Measurements from ENCODE around the gene TGFB1. TPM values are rescaled to one million over a fixed set of nuclear protein-coding genes. Genes with fewer than 3 reads are reported as not detected.

TGFB1 gene
- total and polyA plus RNA-seq, 2 of the 13 experiments (the other 11 are each of a cell fraction or from before 2014, with no cell fraction given) = 4.1 to 5.4 TPM

DNA sequence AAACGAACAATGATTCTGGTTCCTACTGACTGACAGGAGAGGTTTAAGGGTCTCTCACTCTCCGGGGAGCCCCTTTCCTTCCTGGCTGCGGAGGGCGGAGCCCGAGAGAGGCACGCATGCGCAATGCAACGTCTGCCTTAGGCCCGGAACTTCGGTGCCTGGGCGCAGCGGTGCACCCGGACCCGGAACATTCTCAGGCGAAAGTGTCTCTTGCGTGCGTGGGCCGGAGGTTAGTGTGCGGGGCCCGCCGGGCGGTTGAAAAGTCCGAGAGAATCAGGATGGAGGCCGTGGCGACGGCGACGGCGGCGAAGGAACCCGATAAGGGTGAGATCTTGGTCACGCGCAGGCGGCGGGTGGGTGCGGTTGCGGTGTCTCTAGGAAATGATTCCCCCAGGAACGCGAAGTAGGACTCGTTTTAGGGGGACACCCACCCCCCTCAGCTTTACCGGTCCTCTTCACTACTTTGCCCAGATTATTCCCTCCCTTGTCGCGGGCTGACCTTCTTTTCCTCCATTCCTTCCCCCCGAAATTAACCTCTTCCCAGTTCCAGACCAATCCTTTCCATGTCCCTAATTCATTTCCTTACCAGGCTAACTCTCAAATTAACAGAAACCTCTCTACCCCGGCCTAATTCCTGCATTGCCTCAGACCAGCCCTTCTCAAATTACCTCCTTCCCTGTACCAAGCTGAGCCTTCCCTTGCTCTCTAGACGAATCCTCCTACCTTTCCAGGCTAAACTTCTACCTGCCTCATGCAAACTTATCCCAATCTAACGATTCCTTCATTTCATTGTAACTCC, 43.5 kb downstream of the TGFB1 start, which contains the start of gene CCDC97 (continued):
- TF ChIP-seq ZNF792 (CRISPR knock-in tag; IDR thresholded peaks at IDR 0.05) = peak; percentile 32; the same call in 1 of the 2 replicates
- TF ChIP-seq, protein P1, sequence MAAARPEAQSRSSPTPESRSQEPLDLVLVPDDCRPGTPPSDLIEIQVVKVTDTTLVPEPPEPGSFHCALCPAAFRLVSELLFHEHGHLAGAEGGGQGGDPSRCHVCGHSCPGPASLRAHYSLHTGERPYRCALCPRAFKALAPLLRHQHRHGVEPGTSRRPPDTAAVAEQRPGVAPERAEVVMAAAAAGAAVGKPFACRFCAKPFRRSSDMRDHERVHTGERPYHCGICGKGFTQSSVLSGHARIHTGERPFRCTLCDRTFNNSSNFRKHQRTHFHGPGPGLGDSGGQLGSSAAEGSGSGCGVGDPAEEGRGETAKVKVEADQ (CRISPR knock-in tag; IDR thresholded peaks at IDR 0.05; ENCODE audit: borderline replicate concordance) = 0 out of 2 replicates have a peak, but pooled peaks have one; percentile 67
- TF ChIP-seq, protein P2, sequence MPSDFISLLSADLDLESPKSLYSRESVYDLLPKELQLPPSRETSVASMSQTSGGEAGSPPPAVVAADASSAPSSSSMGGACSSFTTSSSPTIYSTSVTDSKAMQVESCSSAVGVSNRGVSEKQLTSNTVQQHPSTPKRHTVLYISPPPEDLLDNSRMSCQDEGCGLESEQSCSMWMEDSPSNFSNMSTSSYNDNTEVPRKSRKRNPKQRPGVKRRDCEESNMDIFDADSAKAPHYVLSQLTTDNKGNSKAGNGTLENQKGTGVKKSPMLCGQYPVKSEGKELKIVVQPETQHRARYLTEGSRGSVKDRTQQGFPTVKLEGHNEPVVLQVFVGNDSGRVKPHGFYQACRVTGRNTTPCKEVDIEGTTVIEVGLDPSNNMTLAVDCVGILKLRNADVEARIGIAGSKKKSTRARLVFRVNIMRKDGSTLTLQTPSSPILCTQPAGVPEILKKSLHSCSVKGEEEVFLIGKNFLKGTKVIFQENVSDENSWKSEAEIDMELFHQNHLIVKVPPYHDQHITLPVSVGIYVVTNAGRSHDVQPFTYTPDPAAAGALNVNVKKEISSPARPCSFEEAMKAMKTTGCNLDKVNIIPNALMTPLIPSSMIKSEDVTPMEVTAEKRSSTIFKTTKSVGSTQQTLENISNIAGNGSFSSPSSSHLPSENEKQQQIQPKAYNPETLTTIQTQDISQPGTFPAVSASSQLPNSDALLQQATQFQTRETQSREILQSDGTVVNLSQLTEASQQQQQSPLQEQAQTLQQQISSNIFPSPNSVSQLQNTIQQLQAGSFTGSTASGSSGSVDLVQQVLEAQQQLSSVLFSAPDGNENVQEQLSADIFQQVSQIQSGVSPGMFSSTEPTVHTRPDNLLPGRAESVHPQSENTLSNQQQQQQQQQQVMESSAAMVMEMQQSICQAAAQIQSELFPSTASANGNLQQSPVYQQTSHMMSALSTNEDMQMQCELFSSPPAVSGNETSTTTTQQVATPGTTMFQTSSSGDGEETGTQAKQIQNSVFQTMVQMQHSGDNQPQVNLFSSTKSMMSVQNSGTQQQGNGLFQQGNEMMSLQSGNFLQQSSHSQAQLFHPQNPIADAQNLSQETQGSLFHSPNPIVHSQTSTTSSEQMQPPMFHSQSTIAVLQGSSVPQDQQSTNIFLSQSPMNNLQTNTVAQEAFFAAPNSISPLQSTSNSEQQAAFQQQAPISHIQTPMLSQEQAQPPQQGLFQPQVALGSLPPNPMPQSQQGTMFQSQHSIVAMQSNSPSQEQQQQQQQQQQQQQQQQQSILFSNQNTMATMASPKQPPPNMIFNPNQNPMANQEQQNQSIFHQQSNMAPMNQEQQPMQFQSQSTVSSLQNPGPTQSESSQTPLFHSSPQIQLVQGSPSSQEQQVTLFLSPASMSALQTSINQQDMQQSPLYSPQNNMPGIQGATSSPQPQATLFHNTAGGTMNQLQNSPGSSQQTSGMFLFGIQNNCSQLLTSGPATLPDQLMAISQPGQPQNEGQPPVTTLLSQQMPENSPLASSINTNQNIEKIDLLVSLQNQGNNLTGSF (CRISPR knock-in tag; IDR thresholded peaks at IDR 0.05) = peak; percentile 28; the same call in 1 of the 2 replicates
- TF ChIP-seq ZFP36L2 (CRISPR knock-in tag; IDR thresholded peaks at IDR 0.05) = peak; percentile 82; the same call in 1 of the 2 replicates
- no peak for TF ChIP-seq SMAD1 (CRISPR knock-in tag; IDR thresholded peaks at IDR 0.05; ENCODE audit: borderline replicate concordance, low read depth)
- no peak for TF ChIP-seq NFRKB (IDR thresholded peaks at IDR 0.05)
- TF ChIP-seq ZSCAN29 (CRISPR knock-in tag; conservative IDR thresholded peaks at IDR 0.05) = peak; percentile 66; the same call in 1 of the 2 replicates
- TF ChIP-seq MIER3 (CRISPR knock-in tag; IDR thresholded peaks at IDR 0.05; ENCODE audit: borderline replicate concordance) = peak; percentile 79; the same call in 1 of the 2 replicates
- TF ChIP-seq, protein P3, sequence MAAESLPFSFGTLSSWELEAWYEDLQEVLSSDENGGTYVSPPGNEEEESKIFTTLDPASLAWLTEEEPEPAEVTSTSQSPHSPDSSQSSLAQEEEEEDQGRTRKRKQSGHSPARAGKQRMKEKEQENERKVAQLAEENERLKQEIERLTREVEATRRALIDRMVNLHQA (CRISPR knock-in tag; IDR thresholded peaks at IDR 0.05) = no peak
- no peak for TF ChIP-seq SCMH1 (CRISPR knock-in tag; IDR thresholded peaks at IDR 0.05; ENCODE audit: borderline replicate concordance)
- TF ChIP-seq IRX3 (CRISPR knock-in tag; IDR thresholded peaks at IDR 0.05; ENCODE audit: borderline replicate concordance, low read depth) = 0 out of 2 replicates have a peak, but pooled peaks have one; percentile 14
- peak; percentile 81; the same call in 1 of the 2 replicates for TF ChIP-seq ZNF552 (CRISPR knock-in tag; IDR thresholded peaks at IDR 0.05; ENCODE audit: borderline replicate concordance)
- TF ChIP-seq TRIM24 (CRISPR knock-in tag; IDR thresholded peaks at IDR 0.05) = no peak
- no peak for TF ChIP-seq CENPX (CRISPR knock-in tag; IDR thresholded peaks at IDR 0.05)
- no peak for TF ChIP-seq ZNF431 (CRISPR knock-in tag; IDR thresholded peaks at IDR 0.05; ENCODE audit: borderline replicate concordance, low read depth)
- TF ChIP-seq, protein P4, sequence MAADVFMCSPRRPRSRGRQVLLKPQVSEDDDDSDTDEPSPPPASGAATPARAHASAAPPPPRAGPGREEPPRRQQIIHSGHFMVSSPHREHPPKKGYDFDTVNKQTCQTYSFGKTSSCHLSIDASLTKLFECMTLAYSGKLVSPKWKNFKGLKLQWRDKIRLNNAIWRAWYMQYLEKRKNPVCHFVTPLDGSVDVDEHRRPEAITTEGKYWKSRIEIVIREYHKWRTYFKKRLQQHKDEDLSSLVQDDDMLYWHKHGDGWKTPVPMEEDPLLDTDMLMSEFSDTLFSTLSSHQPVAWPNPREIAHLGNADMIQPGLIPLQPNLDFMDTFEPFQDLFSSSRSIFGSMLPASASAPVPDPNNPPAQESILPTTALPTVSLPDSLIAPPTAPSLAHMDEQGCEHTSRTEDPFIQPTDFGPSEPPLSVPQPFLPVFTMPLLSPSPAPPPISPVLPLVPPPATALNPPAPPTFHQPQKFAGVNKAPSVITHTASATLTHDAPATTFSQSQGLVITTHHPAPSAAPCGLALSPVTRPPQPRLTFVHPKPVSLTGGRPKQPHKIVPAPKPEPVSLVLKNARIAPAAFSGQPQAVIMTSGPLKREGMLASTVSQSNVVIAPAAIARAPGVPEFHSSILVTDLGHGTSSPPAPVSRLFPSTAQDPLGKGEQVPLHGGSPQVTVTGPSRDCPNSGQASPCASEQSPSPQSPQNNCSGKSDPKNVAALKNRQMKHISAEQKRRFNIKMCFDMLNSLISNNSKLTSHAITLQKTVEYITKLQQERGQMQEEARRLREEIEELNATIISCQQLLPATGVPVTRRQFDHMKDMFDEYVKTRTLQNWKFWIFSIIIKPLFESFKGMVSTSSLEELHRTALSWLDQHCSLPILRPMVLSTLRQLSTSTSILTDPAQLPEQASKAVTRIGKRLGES (CRISPR knock-in tag; IDR thresholded peaks at IDR 0.05; ENCODE audit: borderline replicate concordance) = 0 out of 2 replicates have a peak, but pooled peaks have one; percentile 55
- TF ChIP-seq, protein P5, sequence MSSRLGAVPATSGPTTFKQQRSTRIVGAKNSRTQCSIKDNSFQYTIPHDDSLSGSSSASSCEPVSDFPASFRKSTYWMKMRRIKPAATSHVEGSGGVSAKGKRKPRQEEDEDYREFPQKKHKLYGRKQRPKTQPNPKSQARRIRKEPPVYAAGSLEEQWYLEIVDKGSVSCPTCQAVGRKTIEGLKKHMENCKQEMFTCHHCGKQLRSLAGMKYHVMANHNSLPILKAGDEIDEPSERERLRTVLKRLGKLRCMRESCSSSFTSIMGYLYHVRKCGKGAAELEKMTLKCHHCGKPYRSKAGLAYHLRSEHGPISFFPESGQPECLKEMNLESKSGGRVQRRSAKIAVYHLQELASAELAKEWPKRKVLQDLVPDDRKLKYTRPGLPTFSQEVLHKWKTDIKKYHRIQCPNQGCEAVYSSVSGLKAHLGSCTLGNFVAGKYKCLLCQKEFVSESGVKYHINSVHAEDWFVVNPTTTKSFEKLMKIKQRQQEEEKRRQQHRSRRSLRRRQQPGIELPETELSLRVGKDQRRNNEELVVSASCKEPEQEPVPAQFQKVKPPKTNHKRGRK (CRISPR knock-in tag; IDR thresholded peaks at IDR 0.05) = no peak

All from HepG2 (cell line).